ENCODE data around the gene CPNE1.
"Not testable (repeated sequence)": the region's sequence is repeated elsewhere in the genome, so short reads cannot be mapped to it uniquely, and the experiment has no call there.

Gene CPNE1

DNA sequence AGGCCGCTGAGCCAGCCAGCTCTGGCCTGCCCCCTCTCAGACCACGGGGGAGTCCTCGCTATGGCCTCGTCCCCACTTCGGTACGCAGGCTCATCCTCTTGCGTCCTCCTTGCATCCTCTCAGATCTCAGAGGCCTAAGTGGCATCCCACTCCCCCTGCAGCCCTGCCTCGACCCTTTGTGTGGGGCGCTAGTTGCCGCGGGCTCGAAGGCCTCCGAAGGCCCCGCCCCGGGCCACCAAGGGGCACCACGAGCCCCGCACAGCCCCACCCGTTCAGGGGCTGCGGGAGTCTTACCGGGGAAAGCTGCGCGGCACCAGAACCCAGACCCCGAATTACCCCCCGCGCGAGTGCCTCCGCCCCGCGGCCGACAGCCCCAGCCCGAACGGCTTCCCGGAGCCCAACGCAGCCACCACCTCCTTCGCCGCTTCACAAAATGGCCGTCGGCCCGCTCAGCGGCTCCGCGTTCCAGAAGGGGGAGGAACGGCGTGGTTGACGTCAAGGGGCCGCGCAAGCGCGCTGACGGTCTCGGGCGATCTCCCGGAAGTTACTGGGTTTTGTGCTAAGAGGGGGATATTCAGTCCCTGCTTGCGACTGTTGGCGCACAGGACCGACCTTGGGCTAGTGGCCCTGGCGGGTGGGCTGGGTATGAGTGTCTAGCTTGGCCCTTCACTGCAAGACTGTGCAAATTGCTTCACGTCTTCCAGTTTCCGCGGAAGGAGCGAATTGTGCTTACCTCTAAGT is at the start of gene CPNE1, which contains the start of gene RBM12:
Gene CPNE1 (minus strand): TSS at position 435 of the 741 bp plus-strand sequence. CDS start 31,977 bp downstream, outside the sequence.
Gene RBM12 (minus strand): TSS at position 435 of the 741 bp plus-strand sequence. CDS start 9,578 bp downstream, outside the sequence.
- peak; percentile 94 for DNase-seq (ENCODE audit: low read depth)
- peak within 1 kb of the TSS; percentile 67 for H3K4me3 ChIP-seq (replicated peaks; ENCODE audit: low read depth, low read length)
- TF ChIP-seq, protein P1, sequence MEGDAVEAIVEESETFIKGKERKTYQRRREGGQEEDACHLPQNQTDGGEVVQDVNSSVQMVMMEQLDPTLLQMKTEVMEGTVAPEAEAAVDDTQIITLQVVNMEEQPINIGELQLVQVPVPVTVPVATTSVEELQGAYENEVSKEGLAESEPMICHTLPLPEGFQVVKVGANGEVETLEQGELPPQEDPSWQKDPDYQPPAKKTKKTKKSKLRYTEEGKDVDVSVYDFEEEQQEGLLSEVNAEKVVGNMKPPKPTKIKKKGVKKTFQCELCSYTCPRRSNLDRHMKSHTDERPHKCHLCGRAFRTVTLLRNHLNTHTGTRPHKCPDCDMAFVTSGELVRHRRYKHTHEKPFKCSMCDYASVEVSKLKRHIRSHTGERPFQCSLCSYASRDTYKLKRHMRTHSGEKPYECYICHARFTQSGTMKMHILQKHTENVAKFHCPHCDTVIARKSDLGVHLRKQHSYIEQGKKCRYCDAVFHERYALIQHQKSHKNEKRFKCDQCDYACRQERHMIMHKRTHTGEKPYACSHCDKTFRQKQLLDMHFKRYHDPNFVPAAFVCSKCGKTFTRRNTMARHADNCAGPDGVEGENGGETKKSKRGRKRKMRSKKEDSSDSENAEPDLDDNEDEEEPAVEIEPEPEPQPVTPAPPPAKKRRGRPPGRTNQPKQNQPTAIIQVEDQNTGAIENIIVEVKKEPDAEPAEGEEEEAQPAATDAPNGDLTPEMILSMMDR (IDR thresholded peaks at IDR 0.05; ENCODE audit: low read length, missing control alignments), result no peak

DNA sequence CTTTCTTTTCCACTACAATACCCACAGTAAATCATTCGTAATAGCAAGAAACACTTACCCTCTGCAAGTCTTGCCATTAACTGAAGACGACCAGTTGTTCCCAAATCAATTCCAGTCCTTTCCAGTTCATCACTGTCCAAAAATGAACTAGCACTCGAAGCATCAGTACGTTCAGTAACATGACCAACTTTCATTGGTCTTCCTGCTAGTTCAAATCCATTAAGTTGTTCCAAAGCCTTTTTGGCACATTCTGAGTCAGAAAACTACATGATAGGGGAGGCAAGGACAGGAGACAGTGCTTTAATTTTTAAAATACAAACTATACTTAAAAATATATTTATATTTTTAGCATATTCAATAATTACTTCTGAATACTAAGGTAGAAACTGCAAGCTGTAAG is 49.4 kb upstream of the CPNE1 start:
- no peak overlapping the region for H3K4me3 ChIP-seq (replicated peaks; ENCODE audit: low read depth, low read length)
- TF ChIP-seq, protein P1 (IDR thresholded peaks at IDR 0.05; ENCODE audit: low read length, missing control alignments), result no peak
- DNase-seq (ENCODE audit: low read depth), result no peak

DNA sequence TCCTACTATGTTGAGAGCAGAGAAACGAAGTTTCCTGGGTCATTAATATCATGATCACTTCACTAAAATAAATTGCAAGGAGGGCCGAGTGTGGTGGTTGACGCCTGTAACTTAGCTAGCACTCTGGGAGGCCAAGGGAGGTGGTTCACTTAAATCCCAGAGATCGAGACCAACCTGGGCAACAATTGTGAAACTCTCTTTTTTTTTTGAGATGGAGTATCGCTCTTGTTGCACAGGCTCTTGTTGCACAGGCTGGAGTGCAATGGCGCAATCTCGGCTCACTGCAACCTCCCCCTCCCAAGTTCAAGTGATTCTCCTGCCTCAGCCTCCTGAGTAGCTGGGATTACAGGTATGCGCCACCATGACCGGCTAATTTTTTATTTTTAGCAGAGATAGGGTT is 48.4 kb upstream of the CPNE1 start:
- not testable (repeated sequence) for H3K4me3 ChIP-seq (replicated peaks; ENCODE audit: low read depth, low read length); DNase-seq (ENCODE audit: low read depth)

- H3K4me3 ChIP-seq (replicated peaks; ENCODE audit: low read depth, low read length), result no peak overlapping the region
- TF ChIP-seq, protein P1 (IDR thresholded peaks at IDR 0.05; ENCODE audit: low read length, missing control alignments), result no peak
- no peak for DNase-seq (ENCODE audit: low read depth)
These were observed 47.0 kb upstream of the CPNE1 start for GRCh38 chr20:35711588-35712209.

GRCh38 chr20:35710884-35711587 is 46.3 kb upstream of the CPNE1 start:
- no peak overlapping the region for H3K4me3 ChIP-seq (replicated peaks; ENCODE audit: low read depth, low read length)
- no peak for DNase-seq (ENCODE audit: low read depth)
- TF ChIP-seq, protein P1 (IDR thresholded peaks at IDR 0.05; ENCODE audit: low read length, missing control alignments), result no peak

GRCh38 chr20:35710039-35710438 is 45.3 kb upstream of the CPNE1 start:
- no peak overlapping the region for H3K4me3 ChIP-seq (replicated peaks; ENCODE audit: low read depth, low read length)
- DNase-seq (ENCODE audit: low read depth), result no peak
- TF ChIP-seq, protein P1 (IDR thresholded peaks at IDR 0.05; ENCODE audit: low read length, missing control alignments), result no peak

GRCh38 chr20:35709259-35709658 is 44.6 kb upstream of the CPNE1 start:
- TF ChIP-seq, protein P1 (IDR thresholded peaks at IDR 0.05; ENCODE audit: low read length, missing control alignments), result no peak
- H3K4me3 ChIP-seq (replicated peaks; ENCODE audit: low read depth, low read length), result no peak overlapping the region
- no peak for DNase-seq (ENCODE audit: low read depth)

Data from fibroblast of pulmonary artery (primary cell).